Stimulated activated naive CD4-positive, alpha-beta T cell (primary cell): Measurements from ENCODE around the gene CCL13.
A peak's percentile ranks its signal among the peaks of the same experiment; 100 is the strongest.
"Not testable (repeated sequence)": the region's sequence is repeated elsewhere in the genome, so short reads cannot be mapped to it uniquely, and the experiment has no call there.

Experiments used
- DNase-seq, 6 experiments: peaks; one replicate each; lab custom pipeline; 2025; lab: John Stamatoyannopoulos, UW

The CCL13 gene

DNA sequence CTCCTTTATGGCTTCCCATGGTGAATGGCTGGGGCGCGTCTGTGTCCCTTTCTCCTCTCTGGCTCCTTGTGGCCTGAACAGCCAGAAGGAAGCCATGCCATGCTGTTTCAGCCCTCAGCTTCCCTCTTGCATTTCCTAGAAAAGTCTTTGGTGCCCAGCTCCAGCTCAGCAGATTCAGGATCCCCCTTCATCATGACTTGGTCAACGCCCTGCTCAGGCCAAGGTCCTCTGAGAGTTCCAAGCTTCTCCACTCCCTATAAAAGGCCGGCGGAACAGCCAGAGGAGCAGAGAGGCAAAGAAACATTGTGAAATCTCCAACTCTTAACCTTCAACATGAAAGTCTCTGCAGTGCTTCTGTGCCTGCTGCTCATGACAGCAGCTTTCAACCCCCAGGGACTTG lies at the start of gene CCL13:
CCL13 (plus strand) TSS at position 287 of the 400 bp plus-strand sequence; CDS start at position 334, 47 bp downstream.
- DNase-seq = no peak

DNA sequence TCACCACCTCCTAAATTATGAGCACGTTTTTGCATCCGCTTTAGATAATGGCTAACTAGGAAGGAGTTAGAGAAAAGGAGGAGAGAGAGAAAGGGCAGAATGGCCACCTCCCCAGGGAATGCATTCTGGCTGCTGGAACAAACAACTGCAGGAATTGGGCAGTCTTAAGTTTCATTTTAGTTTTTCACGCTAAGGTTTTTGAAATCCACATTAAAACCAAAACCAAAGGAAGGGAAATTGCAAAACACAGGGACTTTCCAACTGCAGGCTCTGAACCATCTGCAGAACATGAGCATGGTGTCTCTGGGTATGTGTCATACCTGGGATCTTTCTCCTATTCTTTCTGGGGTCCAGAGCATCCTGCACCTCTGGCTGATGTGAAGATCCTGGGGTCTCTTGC lies 49.2 kb upstream of the CCL13 start:
- no peak for DNase-seq

DNA sequence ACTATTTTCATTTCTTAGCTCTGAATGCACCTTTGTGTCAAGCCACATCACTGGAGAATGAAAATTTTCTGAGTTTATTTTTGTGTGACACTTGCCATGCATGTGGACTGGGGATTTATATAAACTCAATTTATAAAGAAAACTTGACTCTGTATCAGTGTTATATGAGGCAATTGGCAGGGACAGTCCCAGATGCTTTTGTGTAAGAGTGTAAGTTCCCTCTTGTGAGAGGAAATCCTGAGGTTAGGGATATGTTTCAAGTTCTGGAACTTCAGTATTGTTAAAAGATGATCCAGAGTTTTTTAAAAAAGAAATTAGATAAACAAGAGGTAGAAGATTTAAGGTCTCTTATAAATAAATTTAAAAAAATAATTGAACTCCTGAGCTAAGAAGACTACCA lies 47.9 kb upstream of the CCL13 start:
- DNase-seq = no peak

DNA sequence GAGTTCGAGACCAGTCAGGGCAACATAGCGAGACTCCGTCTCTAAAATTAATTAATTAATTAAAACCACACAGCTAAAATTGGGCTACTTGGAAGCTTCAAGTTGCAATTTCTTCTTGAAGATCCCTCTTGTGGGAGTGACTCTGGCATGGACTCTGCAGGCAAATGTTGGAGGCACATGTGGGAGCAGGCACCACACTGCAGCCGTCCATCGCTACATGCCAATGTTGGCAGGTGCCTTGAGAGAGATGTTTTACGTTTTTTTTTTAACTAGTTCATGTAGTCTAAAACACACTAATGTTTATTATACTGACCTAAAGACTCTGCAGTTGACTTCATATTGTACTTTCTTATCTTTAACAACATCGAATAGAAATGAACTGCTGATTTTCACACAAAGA lies 45.0 kb upstream of the CCL13 start:
- DNase-seq = no peak

DNA sequence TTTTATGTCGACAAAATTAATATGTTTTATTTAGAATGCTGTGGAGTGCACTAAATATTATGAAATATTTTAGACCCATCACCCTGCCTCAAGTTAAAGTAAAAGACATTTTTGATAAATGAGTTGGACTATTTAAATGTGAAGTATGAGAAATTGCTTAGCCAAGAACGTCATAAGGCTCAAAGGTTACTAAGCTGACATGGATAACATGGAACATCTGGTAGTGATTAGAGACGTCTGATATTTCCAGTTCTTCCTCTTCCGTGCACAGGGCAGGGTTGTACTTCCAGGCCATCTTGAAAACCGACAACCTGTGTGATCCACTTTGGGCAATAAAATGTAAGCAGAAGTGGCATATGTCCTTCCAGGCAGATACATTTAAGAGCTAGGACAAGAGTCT lies 44.2 kb upstream of the CCL13 start:
- DNase-seq = no peak

DNA sequence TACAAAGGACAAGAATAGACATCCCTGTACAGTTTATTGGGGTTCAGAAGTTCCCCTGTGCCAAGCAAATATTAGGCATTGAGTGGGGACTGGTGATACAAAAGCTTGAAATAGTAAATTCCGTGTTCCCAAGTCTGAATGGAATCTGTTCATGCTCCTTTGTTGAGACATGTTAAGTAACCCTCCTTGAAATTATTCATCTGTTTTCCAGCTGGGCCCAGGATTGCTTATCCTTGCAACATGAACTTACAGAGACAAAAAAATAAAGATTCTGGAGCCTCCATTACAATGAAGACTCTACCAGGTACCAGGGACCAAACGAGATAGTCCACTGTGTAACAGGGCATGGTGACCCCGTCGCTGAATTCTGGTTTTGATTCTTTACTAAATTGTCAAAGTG lies 43.1 kb upstream of the CCL13 start:
- no peak for DNase-seq

DNA sequence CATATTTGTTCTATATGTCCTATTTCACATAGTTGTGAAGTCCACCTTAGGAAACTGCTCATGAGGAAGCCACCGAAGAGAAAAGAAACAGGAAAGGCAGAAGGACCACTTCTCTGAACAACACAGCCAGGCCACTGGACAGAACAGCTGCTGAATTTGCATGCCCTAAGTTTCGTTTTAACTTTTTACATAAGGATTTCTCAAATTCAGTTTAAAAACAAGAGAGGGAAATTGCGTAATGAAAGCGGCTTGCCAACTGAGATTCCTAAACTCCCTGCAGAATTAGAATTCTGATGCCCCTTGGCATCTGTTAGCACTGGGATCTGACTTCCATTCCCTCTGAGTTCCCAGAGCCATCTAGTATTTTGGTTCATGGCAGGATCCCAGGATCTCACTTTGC lies 42.0 kb upstream of the CCL13 start:
- no peak for DNase-seq

DNA sequence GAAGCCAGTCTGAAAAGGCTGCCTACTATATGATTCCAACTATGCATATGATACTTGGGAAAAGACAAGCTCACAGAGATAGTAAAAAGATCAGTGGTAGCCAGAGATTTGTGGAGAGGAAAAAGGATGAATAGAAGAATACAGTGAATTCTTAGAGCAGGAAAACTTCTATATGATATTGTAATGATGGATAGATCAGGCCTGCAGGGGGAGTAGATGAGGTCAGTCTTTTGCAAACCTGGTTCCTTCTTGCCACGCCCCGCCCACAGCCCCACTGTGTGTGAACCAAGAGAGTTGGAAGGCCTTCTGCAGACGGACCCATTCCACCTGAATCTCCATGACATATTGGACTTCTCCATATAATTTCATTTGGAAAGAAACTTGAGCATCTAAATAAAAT lies 37.8 kb upstream of the CCL13 start:
- DNase-seq = no peak

DNA sequence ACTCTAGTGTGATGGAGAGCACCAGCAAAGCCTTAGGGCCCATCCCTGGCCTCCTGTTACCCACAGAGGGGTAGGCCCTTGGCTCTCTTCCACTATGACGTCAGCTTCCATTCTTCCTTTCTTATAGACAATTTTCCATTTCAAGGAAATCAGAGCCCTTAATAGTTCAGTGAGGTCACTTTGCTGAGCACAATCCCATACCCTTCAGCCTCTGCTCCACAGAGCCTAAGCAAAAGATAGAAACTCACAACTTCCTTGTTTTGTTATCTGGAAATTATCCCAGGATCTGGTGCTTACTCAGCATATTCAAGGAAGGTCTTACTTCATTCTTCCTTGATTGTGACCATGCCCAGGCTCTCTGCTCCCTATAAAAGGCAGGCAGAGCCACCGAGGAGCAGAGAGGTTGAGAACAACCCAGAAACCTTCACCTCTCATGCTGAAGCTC lies 37.2 kb upstream of the CCL13 start, which contains the start of gene CCL8:
CCL8 (plus strand) TSS at position 397 of the 445 bp plus-strand sequence. CDS start 67 bp downstream, outside the sequence.
- no peak for DNase-seq

DNA sequence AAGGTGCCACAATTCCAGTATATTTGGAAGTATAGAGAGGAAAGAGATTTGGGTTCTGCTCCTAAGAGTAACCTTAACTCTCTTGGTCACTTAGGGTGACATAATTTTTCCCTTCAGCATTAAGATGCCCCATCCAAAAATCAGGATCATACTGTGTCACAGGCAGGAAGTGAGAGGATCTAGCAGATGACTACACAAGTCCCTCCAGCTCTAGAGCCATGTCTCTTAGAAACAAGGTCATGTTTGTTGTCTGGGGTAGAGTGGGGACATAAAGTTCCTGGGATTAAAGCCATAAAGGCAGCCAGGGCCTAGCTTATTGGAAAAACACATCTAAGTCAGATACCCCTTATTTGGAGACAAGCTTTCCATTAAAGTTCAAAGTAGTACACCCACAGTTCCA lies 34.3 kb upstream of the CCL13 start:
- no peak for DNase-seq

DNA sequence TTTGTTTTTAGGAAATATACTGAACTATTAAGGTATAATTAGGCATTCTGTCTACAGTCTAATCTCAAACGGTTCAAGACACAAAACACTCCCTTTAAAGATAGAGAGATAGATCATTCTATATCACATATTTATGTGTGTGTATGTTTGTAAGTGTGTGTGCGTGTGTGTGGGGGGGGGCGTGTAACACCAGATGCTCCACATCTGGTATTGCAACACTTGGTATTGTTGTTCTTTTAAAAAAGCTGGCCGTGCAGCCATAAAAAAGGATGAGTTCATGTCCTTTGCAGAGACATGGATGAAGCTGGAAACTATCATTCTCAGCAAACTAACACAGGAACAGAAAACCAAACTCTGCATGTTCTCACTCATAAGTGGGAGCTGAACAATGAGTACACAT lies 28.7 kb upstream of the CCL13 start:
- DNase-seq = not testable (repeated sequence)

DNA sequence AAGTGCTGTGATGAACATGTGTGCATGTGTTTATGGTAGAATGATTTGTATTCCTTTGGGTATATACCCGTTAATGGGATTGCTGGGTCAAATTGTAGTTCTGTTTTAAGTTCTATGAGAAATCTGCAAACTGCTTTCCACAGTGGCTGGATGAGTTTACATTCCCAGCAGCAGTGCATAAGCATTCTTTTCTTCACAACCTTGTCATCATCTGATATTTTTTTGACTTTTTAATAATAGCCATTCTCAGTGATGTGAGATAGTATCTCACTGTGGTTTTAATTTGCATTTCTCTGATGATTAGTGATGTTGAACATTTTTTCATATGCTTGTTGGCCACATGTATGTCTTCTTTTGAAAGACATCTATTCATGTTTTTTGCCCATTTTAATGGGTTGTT lies 18.6 kb upstream of the CCL13 start:
- no peak for DNase-seq

DNA sequence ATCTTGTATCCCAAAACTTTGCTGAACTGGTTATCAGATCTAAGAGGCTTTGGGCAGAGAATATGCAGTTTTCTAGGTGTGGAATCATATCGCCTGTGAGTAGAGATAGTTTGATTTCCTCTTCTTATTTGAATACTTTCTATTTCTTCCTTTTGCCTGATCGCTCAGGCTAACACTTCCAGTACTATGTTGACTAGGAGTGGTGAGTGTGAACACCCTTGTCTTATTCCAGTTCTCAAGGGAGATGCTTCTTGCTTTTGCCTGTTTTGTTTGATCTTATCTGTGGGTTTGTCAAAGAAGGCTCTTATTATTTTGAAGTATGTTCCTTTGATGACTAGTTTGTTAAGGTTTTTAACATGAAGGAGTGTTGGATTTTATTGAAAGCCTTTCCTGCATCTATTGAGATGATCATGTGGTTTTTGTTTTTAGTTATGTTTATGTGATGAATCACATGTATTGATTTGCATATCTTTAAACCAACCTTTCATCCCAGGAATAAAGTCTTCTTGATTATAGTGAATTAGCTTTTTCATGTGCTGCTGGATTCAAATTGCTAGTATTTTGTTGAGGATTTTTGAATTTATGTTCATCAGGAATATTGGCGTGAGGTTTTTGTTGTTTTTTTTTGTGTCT lies 17.0 kb upstream of the CCL13 start:
- DNase-seq = no peak

DNA sequence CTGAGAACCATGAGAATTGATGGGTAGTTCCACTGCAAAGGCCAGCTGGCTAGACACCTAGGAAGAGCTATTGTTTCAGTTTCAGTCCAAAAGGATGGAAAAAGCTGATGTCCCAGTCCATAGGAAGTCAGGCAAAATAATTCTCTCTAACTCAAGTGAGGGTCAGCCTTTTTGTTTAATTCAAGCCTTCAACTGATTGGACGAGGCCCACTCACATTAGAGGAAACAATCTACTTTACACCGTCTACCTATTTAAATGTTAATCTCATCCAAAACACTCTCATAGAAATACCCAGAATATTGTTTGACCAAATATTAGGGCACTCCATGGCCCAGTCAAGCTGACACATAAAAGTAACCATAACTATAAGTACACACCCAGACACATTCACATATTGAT lies 14.4 kb upstream of the CCL13 start:
- no peak for DNase-seq

DNA sequence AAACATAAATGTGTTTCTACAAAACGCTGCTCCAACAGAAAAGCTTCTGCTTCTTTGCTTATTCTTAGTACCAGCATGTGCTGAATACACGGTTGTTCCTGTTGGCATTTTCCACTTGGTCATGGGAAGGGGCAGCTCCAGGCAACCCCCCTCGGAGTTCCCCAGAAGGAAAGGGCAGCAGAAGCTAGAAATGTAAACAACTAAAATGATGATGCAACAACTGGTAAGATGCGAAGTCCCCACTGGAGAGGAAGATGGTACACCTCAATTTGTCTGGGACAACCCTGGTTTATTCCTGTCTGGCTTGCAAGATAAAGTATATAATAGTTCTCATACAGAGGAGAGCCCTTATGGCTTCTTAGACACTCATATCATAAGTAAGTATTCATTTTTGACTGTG lies 9.2 kb upstream of the CCL13 start:
- DNase-seq = no peak

DNA sequence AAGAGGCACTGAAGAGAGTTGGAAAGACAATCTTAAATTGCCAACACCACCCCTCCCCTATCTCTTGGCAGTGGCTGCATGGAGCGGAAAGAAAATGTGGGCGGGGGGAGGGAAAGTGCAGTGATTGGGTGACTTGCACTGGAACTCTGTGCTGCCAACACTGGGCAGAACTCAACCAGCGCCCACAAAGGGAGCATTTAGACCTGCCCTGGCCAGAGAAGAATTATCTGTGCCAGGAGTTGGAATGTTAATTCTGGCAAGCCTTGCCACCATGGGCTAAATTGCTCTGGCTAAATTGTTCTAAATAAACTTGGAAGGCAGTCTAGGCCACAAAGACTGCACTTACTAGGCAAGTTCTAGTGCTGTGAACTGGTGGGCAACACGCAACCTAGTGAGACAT lies 6.5 kb upstream of the CCL13 start:
- DNase-seq = no peak

DNA sequence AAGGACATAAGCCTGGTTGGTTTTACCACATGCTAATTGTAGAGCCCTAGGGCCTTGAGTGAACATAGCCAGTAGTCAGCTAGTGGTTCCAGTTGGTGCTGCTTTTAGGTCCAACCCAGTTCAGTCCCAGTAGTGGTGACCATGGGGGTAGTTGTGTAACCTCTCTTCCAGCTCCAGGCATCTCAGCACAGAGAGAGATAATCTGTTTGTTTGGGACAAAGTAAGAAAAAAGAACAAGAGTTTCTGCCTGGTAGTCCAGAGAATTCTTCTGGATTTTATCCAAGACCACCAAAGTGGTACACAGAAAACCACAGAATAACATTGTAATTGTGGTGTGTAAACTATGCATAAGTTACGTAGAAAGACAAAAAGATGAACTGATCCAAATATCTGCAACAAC lies 5.2 kb upstream of the CCL13 start:
- DNase-seq = no peak

DNA sequence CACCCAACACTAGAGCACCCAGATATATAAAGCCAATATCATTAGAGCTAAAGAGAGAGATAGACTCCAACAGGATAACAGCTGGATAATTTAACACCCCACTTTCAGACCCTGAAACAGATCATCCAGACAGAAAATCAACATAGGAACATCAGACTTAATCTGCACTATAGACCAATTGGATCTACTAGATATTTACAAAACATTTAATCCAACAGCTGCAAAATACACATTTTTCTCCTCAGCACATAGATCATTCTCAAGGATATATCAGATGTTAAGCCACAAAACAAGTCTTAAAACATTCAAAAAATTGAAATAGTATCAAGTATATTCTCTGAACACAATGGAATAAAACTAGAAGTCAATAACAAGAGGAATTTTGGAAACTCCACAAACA lies 4.1 kb upstream of the CCL13 start:
- DNase-seq = no peak

DNA sequence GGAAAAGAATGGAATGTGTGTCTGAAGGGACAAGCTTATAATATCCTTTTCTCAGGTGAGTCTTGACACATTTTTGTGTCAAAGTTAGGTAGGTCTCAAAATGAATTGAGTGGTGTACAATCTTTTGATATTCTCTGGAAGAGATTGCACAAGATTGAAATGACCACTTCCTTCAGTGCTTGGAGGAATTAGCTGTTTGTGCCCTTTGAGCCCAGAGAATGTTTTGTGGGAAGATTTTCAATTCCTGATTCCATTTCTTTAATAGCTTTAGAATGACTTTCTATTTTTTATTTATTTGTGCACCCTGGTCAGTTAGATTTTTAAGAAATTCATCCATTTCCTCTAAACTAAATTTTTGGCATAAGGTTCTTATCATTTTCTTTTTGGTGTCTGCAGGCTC lies 1.6 kb upstream of the CCL13 start:
- no peak for DNase-seq

DNA sequence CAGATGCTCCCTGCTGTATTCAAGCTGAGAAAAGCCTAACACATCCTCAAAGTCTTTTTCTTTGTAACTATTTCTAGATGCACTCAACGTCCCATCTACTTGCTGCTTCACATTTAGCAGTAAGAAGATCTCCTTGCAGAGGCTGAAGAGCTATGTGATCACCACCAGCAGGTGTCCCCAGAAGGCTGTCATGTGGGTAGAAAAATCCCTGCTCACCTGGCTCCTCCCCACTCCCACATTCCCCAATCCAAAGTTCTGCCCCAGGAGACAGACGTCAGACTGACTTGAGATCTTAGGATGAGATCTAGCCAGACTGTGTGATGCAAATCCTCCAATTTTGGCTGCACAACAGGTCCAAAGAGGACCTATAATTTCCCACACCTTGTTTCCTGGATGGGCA lies 1.1 kb downstream of the CCL13 start:
- DNase-seq = no peak

DNA sequence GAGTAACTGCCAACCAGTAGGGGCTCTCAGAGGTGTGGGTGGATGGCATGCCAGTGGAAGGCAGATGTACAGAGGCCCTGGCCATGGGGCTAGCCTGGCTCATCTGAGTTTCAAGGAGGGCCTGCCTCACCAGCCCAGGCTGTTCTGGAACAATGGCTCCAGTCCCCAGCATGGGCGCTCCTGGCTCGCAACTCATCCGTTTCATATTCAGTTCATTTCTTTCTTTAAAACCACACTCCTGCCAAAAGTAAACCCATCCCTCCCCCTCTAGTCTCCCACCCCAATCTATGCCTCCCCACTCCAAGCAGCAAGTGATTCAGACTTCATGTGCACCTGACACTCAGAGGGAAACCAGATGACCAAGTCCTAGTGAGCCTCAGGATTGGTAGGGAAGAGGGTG lies 2.4 kb downstream of the CCL13 start:
- DNase-seq = no peak

DNA sequence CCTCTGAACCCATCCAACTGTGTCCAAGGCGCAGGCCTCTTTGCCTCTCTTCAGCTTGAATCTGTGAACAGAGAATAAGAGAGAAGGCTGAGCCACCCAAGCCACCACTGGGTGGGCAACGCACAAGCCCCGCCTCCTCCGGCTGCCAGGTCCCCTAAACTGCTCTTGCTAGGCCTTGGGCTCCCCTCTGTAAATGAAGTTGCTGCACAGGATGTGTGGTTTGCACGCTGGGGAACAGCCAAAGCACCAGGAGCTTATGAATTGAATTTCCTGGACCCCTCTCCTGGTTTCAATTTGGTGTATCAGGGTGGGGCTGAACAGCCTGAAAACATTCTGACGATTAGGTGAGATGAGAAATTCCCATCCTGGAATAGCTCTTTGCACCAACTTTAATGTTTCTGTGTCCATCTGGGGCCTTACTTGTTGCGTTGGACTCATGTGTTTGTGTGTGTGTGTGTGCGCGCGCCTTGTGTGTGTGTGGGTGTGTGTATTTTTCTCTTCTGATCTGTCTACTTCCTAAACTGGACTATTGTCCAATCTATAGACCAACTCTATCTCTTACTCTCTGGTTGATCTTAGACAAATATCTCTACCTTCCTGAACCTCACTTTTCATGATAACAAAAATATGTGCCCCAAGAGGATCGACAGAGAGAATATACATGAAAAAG lies 4.5 kb downstream of the CCL13 start:
- DNase-seq = no peak

DNA sequence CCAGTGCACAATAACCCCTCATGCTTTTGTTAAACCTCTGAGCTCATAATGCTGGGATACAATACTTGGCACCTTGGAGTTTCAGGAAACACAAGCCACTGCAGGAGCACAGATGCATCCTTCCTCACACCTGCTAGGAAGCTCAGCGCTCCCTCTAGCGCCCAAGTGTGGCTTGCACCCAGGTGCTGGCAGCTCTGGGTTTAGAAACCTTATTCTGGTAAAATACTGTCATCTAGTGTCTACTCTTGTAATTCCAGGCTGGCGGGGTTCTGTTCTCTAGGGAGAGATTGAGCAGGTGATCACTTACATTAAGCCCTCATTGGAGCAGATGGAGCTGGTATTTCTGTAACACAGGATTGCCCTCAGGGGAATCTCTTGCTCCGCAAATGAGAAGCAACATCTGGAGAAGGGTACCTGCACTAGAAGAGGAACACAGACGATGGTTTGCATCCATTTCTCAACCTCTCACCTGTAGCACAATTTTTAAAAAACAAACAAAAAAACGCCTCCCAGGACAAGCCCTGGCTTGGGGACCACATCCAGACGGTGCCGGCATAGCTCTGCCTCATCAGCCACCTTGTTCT lies 5.3 kb downstream of the CCL13 start:
- peak in 4 of 6 experiments; percentile 2 to 41 (median 24) for DNase-seq
